IMR-90 (cell line): ENCODE measurements around the gene PDGFC. TPM values are rescaled to one million over a fixed set of nuclear protein-coding genes. Genes with fewer than 3 reads are reported as not detected.

Experiments
- ATAC-seq: fragments of 200-7000 bp; cut with Tn5 transposase; 2 replicates; pipeline ENCODE4 v1.9.1; 2020; ENCODE audit warnings: low read depth, mild to moderate bottlenecking, moderate library complexity
- BruUV-seq: library from RNA; stranded (reverse); fragments of 400-500 nt; replicated peaks from 2 replicates; lab custom pipeline; 2021; lab: Mats Ljungman, UMichigan
- CTCF ChIA-PET: fragments of 300-600 bp; formaldehyde crosslinking; extraction: SDS; loops from one replicate; lab custom pipeline; 2021; ENCODE audit warnings: antibody characterized with exemption; lab: Yijun Ruan, JAX
- POLR2A ChIA-PET: fragments of 300-600 bp; sonication (Branson Sonifier 250); formaldehyde crosslinking; loops from one replicate; lab custom pipeline; 2022; ENCODE audit warnings: antibody characterized with exemption; ENCODE audit not compliant: unreplicated experiment; lab: Charles Lee
- DNase-seq: peaks from one replicate; pipeline ENCODE4 v3.0.0; 2013
- H2AFZ ChIP-seq: replicated peaks from 2 replicates; pipeline ENCODE3; 2013; ENCODE audit warnings: low read length, mild to moderate bottlenecking; ENCODE audit not compliant: poor library complexity
- H2AK5ac ChIP-seq: 2 replicates; pipeline ENCODE4 v1.6.1; 2013; ENCODE audit warnings: low read depth, low read length, inconsistent platforms
- H2AK9ac ChIP-seq: replicated peaks from 2 replicates; pipeline ENCODE3; 2013; ENCODE audit warnings: mild to moderate bottlenecking, low read depth, low read length, moderate library complexity; ENCODE audit not compliant: poor library complexity
- H2BK120ac ChIP-seq: 2 replicates; pipeline ENCODE4 v1.6.1; 2013; ENCODE audit warnings: low read depth, low read length, inconsistent platforms
- H2BK15ac ChIP-seq: 3 replicates; pipeline ENCODE4 v1.6.1; 2013; ENCODE audit warnings: low read depth, low read length, inconsistent platforms
- H2BK20ac ChIP-seq: 2 replicates; pipeline ENCODE4 v1.6.1; 2013; ENCODE audit warnings: low read depth, mild to moderate bottlenecking, inconsistent platforms, low read length, moderate library complexity
- H2BK5ac ChIP-seq: 2 replicates; pipeline ENCODE4 v1.6.1; 2013; ENCODE audit warnings: mild to moderate bottlenecking, low read depth, low read length, inconsistent platforms; ENCODE audit not compliant: poor library complexity, severe bottlenecking
- H3K14ac ChIP-seq: replicated peaks from 2 replicates; pipeline ENCODE4 v1.6.1; 2013; ENCODE audit warnings: low read depth, low read length, inconsistent platforms
- H3K18ac ChIP-seq: 2 replicates; pipeline ENCODE4 v1.6.1; 2013; ENCODE audit warnings: low read depth, low read length, control low read depth
- H3K23ac ChIP-seq: 2 replicates; pipeline ENCODE4 v1.6.1; 2013; ENCODE audit warnings: low read depth, low read length, inconsistent platforms
- H3K27ac ChIP-seq: 2 replicates; pipeline ENCODE4 v1.5.1; 2013; ENCODE audit warnings: mild to moderate bottlenecking, control low read depth, low read length; ENCODE audit not compliant: insufficient read depth
- H3K27me3 ChIP-seq: 2 replicates; pipeline ENCODE4 v1.6.1; 2013; ENCODE audit warnings: low read length; ENCODE audit not compliant: control insufficient read depth, insufficient read depth
- H3K36me3 ChIP-seq: 2 replicates; pipeline ENCODE4 v1.6.1; 2013; ENCODE audit warnings: low read length, mixed read lengths; ENCODE audit not compliant: control insufficient read depth, insufficient read depth
- H3K4ac ChIP-seq: 2 replicates; pipeline ENCODE4 v1.6.1; 2013; ENCODE audit warnings: low read depth, low read length, inconsistent platforms
- H3K4me1 ChIP-seq: 2 replicates; pipeline ENCODE4 v1.6.1; 2013; ENCODE audit warnings: low read length, mixed read lengths; ENCODE audit not compliant: control insufficient read depth, insufficient read depth
- H3K4me2 ChIP-seq: 2 replicates; pipeline ENCODE4 v1.6.1; 2013; ENCODE audit warnings: low read depth, mild to moderate bottlenecking, control low read depth, low read length, moderate library complexity
- H3K4me3 ChIP-seq: 2 replicates; pipeline ENCODE4 v1.5.1; 2013; ENCODE audit warnings: low read depth, mild to moderate bottlenecking, control low read depth, low read length, moderate library complexity; ENCODE audit not compliant: insufficient read depth
- H3K56ac ChIP-seq: 2 replicates; pipeline ENCODE4 v1.6.1; 2013; ENCODE audit warnings: low read length, inconsistent platforms; ENCODE audit not compliant: insufficient read depth; ENCODE audit errors: extremely low read depth
- H3K79me1 ChIP-seq, 2 experiments: 2 replicates each; pipeline ENCODE4 v1.6.1; 2013; ENCODE audit warnings: low read length in 2 of 2, inconsistent platforms in 1 of 2, low read depth in 1 of 2
- H3K9ac ChIP-seq: 2 replicates; pipeline ENCODE4 v1.6.1; 2013; ENCODE audit warnings: low read depth, low read length, control low read depth
- H3K9me1 ChIP-seq: 2 replicates; pipeline ENCODE4 v1.6.1; 2013; ENCODE audit warnings: low read length, inconsistent platforms; ENCODE audit not compliant: insufficient read depth
- H3K9me3 ChIP-seq: 2 replicates; pipeline ENCODE4 v1.6.1; 2013; ENCODE audit warnings: low read length; ENCODE audit not compliant: control insufficient read depth, insufficient read depth
- H4K20me1 ChIP-seq: 2 replicates; pipeline ENCODE4 v1.6.1; 2013; ENCODE audit warnings: low read length, inconsistent platforms; ENCODE audit not compliant: insufficient read depth
- H4K5ac ChIP-seq: 2 replicates; pipeline ENCODE4 v1.6.1; 2013; ENCODE audit warnings: mild to moderate bottlenecking, low read depth, low read length, control low read depth
- H4K8ac ChIP-seq, 2 experiments: 2 replicates each; pipeline ENCODE4 v1.6.1; 2013; ENCODE audit warnings: low read depth in 2 of 2, low read length in 2 of 2, control low read depth in 1 of 2, inconsistent platforms in 1 of 2
- H4K91ac ChIP-seq: 2 replicates; pipeline ENCODE4 v1.6.1; 2013; ENCODE audit warnings: low read depth, low read length, inconsistent platforms; ENCODE audit not compliant: insufficient read depth
- BHLHE40 ChIP-seq: fragments of 150-350 bp; IDR thresholded peaks from 2 replicates; pipeline ENCODE4 v1.6.1; 2016; ENCODE audit warnings: mild to moderate bottlenecking, low read depth, low read length
- CEBPB ChIP-seq: IDR thresholded peaks from 2 replicates; pipeline ENCODE4 v1.6.1; 2012; ENCODE audit warnings: low read depth, low read length, improper control_type of control experiment
- CTCF ChIP-seq: conservative IDR thresholded peaks from 2 replicates; pipeline ENCODE4 v1.5.1; 2012; ENCODE audit warnings: mild to moderate bottlenecking, low read depth, low read length, improper control_type of control experiment
- FOS ChIP-seq: fragments of 150-350 bp; IDR thresholded peaks from 2 replicates; pipeline ENCODE4 v1.6.1; 2016; ENCODE audit warnings: low read depth, low read length
- RAD21 ChIP-seq: IDR thresholded peaks from 2 replicates; pipeline ENCODE4 v1.6.1; 2012; ENCODE audit warnings: low read length, improper control_type of control experiment
- SMC3 ChIP-seq: fragments of 150-350 bp; IDR thresholded peaks from 2 replicates; pipeline ENCODE4 v1.6.1; 2016; ENCODE audit warnings: low read depth, mild to moderate bottlenecking, antibody characterized with exemption, low read length, moderate library complexity
- USF2 ChIP-seq: fragments of 150-350 bp; IDR thresholded peaks from 2 replicates; pipeline ENCODE4 v1.6.1; 2017; ENCODE audit warnings: mild to moderate bottlenecking, antibody characterized with exemption, low read length, low read depth
- WGBS, 2 experiments: methylation state at CpG; one replicate each; pipeline versions ENCODE4 v1.1.5 to v1.1.7; 2013; ENCODE audit warnings: missing lambda C conversion rate in 2 of 2; ENCODE audit not compliant: insufficient read length in 1 of 2; ENCODE audit errors: extremely low coverage in 2 of 2; 5-methylcytosine and 5-hydroxymethylcytosine counted together
- dilution Hi-C: fragments of 300-500 bp; cut with HindIII; formaldehyde crosslinking; loops from one replicate; pipeline ENCODE4 v1.14.3; 2018; ENCODE audit warnings: low sequenced_read_pairs; ENCODE audit not compliant: unreplicated experiment
- in situ Hi-C: fragments of 300-500 bp; cut with MboI; formaldehyde crosslinking; loops from 3 replicates; pipeline ENCODE4 v1.14.3; 2019; ENCODE audit warnings: low sequenced_read_pairs, inconsistent platforms, mixed read lengths
- intact Hi-C: fragments of 100-400 bp; cut with micrococcal nuclease; formaldehyde crosslinking; loops from 2 replicates; pipeline ENCODE4 v1.10.0; 2022
- polyA plus RNA-seq, 3 experiments: library from polyadenylated mRNA; depleted of rRNA; stranded (reverse); fragments of >200 nt; gene quantifications; 2 replicates each; pipeline ENCODE4 v1.2.3, GENCODE V29; 2012; ENCODE audit warnings: low replicate concordance in 1 of 3
- total RNA-seq: library from RNA; depleted of rRNA; stranded (reverse); fragments of >200 nt; gene quantifications from 2 replicates; pipeline ENCODE4 v1.2.3, GENCODE V29; 2012

The PDGFC gene
- total and polyA plus RNA-seq, 2 of the 4 experiments (the other 2 are of a cell fraction): 19.8 to 90.7 TPM

GRCh38 chr4:156963419-156963818 lies 8.2 kb downstream of the PDGFC start:
- no TSS peak for BruUV-seq
- H3K4me3 ChIP-seq: no peak overlapping the region
- CTCF ChIA-PET: interaction anchor here (0.6 to 1.4 kb wide), 3 partner anchors 47 to 844 kb away, joined by 3 read pairs; no protein-coding TSS in a partner anchor

More at GRCh38 chr4:156963419-156963818, 8.2 kb downstream of the PDGFC start:
- Histone ChIP-seq H3K14ac (peak overlapping the region; percentile 96), H4K8ac (peak overlapping the region; percentile 72 to 83), H3K79me1 (peaks cover 18 to 52% of the 10 kb centered on the region in 2 experiments; a peak in 3 of 4 replicates), H2BK120ac (peak overlapping the region; percentile 91), H3K4me1 (peaks cover 16% of the 10 kb centered on the region), H3K4me2 (peak overlapping the region; percentile 63), H3K23ac (peak overlapping the region; percentile 35), H4K20me1 (peaks cover 6% of the 10 kb centered on the region; the same call in 1 of the 2 replicates), H4K5ac (peak overlapping the region; percentile 54), H2BK20ac (peak overlapping the region; percentile 64), H3K9ac (peak overlapping the region; percentile 32), H2AFZ (no peak overlapping the region), H2BK15ac (peak overlapping the region; percentile 90), H3K4ac (peak overlapping the region; percentile 88), H3K27ac (peak overlapping the region; percentile 92), H4K91ac (peak overlapping the region; percentile 93), H3K9me1 (peaks cover 12% of the 10 kb centered on the region), H2BK5ac (peak overlapping the region; percentile 82), H3K9me3 (no peaks in the 10 kb centered on the region), H3K27me3 (no peaks in the 10 kb centered on the region), H2AK5ac (peak overlapping the region; percentile 92), H3K18ac (peak overlapping the region; percentile 85), H2AK9ac (no peak overlapping the region), H3K36me3 (no peaks in the 10 kb centered on the region), H3K56ac (peak overlapping the region; percentile 67)
- no peak for TF ChIP-seq BHLHE40
- no peak for TF ChIP-seq CEBPB
- no peak for TF ChIP-seq FOS
- no peak for TF ChIP-seq SMC3
- TF ChIP-seq RAD21: no peak
- no peak for TF ChIP-seq USF2
- no peak for TF ChIP-seq CTCF
- no peak for DNase-seq
- dilution Hi-C loops: no loop called here
- POLR2A ChIA-PET: interaction anchor here (0.6 kb wide), 1 partner anchor 575 kb away, joined by 3 read pairs; no protein-coding TSS in a partner anchor
- no CpG with 5 or more reads among the region's 3 CpGs for WGBS, 2 experiments
- no peak for ATAC-seq
- in situ Hi-C loops: loop anchor here (10.0 to 25.0 kb wide), 3 partner anchors 189 to 1001 kb away; partner anchors contain the start of gene CTSO
- intact Hi-C loops: loop anchor here (2.0 to 10.0 kb wide), 2 partner anchors 15 to 1009 kb away; partner anchors contain the start of gene CTSO
